GM12864 (cell line): Measurements from ENCODE around the gene SARNP.

ENCODE experiments used
- DNase-seq: peaks from one replicate; pipeline ENCODE4 v3.0.0-alpha.2; 2011; ENCODE audit warnings: low read depth
- H3K4me3 ChIP-seq: 2 replicates; pipeline ENCODE4 v1.5.1; 2011; ENCODE audit warnings: mild to moderate bottlenecking, low read depth, low read length, control low read depth
- CTCF ChIP-seq: IDR thresholded peaks from 2 replicates; pipeline ENCODE4 v1.5.1; 2011; ENCODE audit warnings: low read depth, mild to moderate bottlenecking, moderate library complexity, low read length, control low read depth, inconsistent platforms; ENCODE audit errors: missing control alignments

SARNP gene

GRCh38 chr12:55827806-55828205, 10.3 kb upstream of the SARNP start:
- DNase-seq, result no peak
- peak overlapping the region; percentile 76 for H3K4me3 ChIP-seq
- no peak for TF ChIP-seq CTCF

- no peak for TF ChIP-seq CTCF
- H3K4me3 ChIP-seq, result no peak overlapping the region
- DNase-seq, result no peak
These were observed 7.2 kb upstream of the SARNP start for GRCh38 chr12:55824726-55825125.

- no peak for TF ChIP-seq CTCF
- no peak for DNase-seq
- H3K4me3 ChIP-seq, result no peak overlapping the region
These were observed 5.9 kb upstream of the SARNP start for GRCh38 chr12:55823419-55823818.

GRCh38 chr12:55822228-55822627, 4.7 kb upstream of the SARNP start:
- peak; percentile 7 for TF ChIP-seq CTCF
- no peak for DNase-seq
- H3K4me3 ChIP-seq, result no peak overlapping the region

- H3K4me3 ChIP-seq, result no peak overlapping the region
- no peak for DNase-seq
- TF ChIP-seq CTCF, result no peak
These were observed 3.2 kb upstream of the SARNP start for GRCh38 chr12:55820679-55821078.

- no peak for DNase-seq
- peak overlapping the region; percentile 57; the same call in 1 of the 2 replicates for H3K4me3 ChIP-seq
These were observed 1.4 kb upstream of the SARNP start for GRCh38 chr12:55818886-55819285.

More at GRCh38 chr12:55818886-55819285, 1.4 kb upstream of the SARNP start:
- no peak for TF ChIP-seq CTCF
